ENCODE results near the gene ADAMTS17. TPM values are rescaled to one million over a fixed set of nuclear protein-coding genes. Genes with fewer than 3 reads are reported as not detected.
A peak's percentile ranks its signal among the peaks of the same experiment; 100 is the strongest.

ADAMTS17 gene
- total RNA-seq, 1 donor from 2014 or later = 1.5 TPM

DNA sequence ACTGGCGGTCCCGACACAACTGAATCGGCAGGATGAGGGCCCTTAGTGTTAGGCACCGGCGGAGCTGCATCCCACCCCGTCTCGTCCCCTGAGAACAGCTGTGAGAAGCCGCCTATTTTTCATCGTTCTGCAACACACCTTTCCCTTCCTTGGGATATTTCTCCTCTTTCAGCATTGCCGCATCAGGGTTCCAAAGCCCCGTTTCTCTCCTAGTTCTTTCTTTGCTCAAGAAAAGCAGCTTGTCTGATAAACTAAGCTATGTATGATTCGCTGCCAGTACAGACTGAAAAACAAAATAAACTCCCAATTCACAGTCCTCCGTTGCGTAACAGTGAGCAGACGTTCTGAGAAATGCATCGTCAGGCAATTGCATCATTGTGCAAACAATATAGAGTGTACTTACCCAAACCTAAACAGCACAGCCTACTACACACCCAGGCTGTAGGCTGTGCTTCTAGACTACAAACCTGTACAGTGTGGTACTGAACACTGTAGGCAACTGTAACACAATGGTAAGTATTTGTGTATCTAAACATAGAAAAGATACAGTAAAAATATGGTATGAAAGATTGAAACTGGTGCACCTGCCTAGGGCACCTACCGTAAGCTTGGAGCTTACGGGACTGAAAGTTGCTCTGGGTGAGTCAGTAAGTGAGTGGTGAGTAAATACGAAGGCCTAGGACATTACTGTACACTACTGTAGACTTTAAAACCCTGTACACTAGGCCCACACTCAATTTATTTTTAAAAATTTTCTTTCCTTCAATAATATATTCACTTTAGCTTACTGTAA is 8.9 kb upstream of the ADAMTS17 start:
- peaks cover under 1% of the 10 kb centered on the region for H3K9me3 Mint-ChIP-seq

DNA sequence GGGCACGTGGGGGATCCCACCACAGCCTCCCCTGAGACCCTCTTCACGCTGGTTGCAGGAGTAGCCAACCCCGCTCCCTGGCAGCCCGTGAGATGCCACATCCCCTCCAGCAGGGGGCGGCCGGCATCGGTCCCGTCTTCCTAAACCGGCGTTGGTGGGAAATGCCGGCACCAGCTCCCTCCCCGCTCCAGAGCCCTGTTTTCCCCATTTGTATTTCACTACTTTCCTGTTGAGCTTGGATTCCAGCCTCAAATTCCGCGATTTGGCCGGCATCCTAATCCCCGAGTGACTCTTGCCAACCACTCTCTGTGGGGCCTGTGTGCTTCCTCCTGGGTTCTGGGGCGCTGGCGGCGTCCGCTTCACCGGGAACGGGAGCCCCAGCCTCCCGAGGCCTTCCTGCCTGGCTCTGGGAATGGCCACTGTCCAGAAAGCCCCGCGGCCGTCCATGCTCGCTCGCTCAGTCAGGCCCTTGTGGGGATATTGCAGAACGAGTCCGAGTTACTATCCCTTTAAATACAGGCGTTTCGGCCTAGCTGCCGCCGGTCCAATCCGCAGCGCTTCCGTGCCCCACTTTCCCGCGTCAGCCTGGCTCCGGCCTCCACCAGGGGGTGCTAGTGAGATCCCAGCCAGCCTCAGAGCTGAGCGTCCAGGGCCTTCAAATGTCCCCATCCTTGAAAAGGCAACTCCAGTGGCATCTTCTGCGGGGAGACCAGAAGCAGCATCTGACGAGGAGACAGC is 8.1 kb upstream of the ADAMTS17 start:
- H3K9me3 Mint-ChIP-seq = no peaks in the 10 kb centered on the region
- Histone ChIP-seq H3K4me3 (peak overlapping the region; percentile 73), H2AFZ (replicated peaks) (peak overlapping the region; percentile 99), H4K20me1 (ENCODE audit: low read depth) (no peaks in the 10 kb centered on the region), H3K27me3 (peaks cover 19% of the 10 kb centered on the region), H3K4me2 (peak overlapping the region; percentile 82), H3K9ac (peak overlapping the region; percentile 31), H3F3A (ENCODE audit: low read depth) (no peaks in the 10 kb centered on the region), H3K4me1 (no peaks in the 10 kb centered on the region), H3K9me3 (ENCODE audit: low read depth) (no peaks in the 10 kb centered on the region), H3K36me3 (no peaks in the 10 kb centered on the region), H3K27ac (no peak overlapping the region), H3K79me2 (ENCODE audit: low read depth) (no peaks in the 10 kb centered on the region)
- peak; percentile 89 for DNase-seq (ENCODE audit: low spot score)
- peaks cover 9% of the 10 kb centered on the region for H3K27me3 Mint-ChIP-seq (ENCODE audit: insufficient read depth, low read depth)
- peak overlapping the region; percentile 69 for H3K27ac Mint-ChIP-seq
- TF ChIP-seq, protein P1, sequence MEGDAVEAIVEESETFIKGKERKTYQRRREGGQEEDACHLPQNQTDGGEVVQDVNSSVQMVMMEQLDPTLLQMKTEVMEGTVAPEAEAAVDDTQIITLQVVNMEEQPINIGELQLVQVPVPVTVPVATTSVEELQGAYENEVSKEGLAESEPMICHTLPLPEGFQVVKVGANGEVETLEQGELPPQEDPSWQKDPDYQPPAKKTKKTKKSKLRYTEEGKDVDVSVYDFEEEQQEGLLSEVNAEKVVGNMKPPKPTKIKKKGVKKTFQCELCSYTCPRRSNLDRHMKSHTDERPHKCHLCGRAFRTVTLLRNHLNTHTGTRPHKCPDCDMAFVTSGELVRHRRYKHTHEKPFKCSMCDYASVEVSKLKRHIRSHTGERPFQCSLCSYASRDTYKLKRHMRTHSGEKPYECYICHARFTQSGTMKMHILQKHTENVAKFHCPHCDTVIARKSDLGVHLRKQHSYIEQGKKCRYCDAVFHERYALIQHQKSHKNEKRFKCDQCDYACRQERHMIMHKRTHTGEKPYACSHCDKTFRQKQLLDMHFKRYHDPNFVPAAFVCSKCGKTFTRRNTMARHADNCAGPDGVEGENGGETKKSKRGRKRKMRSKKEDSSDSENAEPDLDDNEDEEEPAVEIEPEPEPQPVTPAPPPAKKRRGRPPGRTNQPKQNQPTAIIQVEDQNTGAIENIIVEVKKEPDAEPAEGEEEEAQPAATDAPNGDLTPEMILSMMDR (IDR thresholded peaks at IDR 0.05) = peak; percentile 73
- TF ChIP-seq EZH2phosphoT487 (IDR thresholded peaks at IDR 0.05) (peak; percentile 47), EZH2 (IDR thresholded peaks at IDR 0.05) (peak; percentile 37)
- no peaks in the 10 kb centered on the region for H3K36me3 Mint-ChIP-seq
- peak overlapping the region; percentile 83 for H3K4me3 Mint-ChIP-seq
- H3K4me1 Mint-ChIP-seq = no peaks in the 10 kb centered on the region

More for the DNA sequence above, 8.9 kb upstream of the ADAMTS17 start:
- no peak for DNase-seq (ENCODE audit: low spot score)
- H3K4me2 ChIP-seq = peak overlapping the region; percentile 82
- Mint-ChIP-seq H3K27me3 (ENCODE audit: insufficient read depth, low read depth) (peaks cover 4% of the 10 kb centered on the region), H3K27ac (no peak overlapping the region), H3K4me1 (no peaks in the 10 kb centered on the region), H3K4me3 (peak overlapping the region; percentile 83), H3K36me3 (no peaks in the 10 kb centered on the region)
- no peaks in the 10 kb centered on the region for H3K9me3 ChIP-seq (ENCODE audit: low read depth)
- no peaks in the 10 kb centered on the region for H3K36me3 ChIP-seq
- no peaks in the 10 kb centered on the region for H3F3A ChIP-seq (ENCODE audit: low read depth)
- no peak overlapping the region for H3K9ac ChIP-seq
- no peak overlapping the region for H3K27ac ChIP-seq
- peak overlapping the region; percentile 99 for H2AFZ ChIP-seq (replicated peaks)
- H3K4me1 ChIP-seq = no peaks in the 10 kb centered on the region
- no peak overlapping the region for H3K4me3 ChIP-seq
- H3K27me3 ChIP-seq = peaks cover 13% of the 10 kb centered on the region
- no peaks in the 10 kb centered on the region for H3K79me2 ChIP-seq (ENCODE audit: low read depth)
- TF ChIP-seq EZH2phosphoT487 (IDR thresholded peaks at IDR 0.05) (no peak), EZH2 (IDR thresholded peaks at IDR 0.05) (no peak)
- TF ChIP-seq, protein P1 (IDR thresholded peaks at IDR 0.05) = no peak
- no peaks in the 10 kb centered on the region for H4K20me1 ChIP-seq (ENCODE audit: low read depth)

DNA sequence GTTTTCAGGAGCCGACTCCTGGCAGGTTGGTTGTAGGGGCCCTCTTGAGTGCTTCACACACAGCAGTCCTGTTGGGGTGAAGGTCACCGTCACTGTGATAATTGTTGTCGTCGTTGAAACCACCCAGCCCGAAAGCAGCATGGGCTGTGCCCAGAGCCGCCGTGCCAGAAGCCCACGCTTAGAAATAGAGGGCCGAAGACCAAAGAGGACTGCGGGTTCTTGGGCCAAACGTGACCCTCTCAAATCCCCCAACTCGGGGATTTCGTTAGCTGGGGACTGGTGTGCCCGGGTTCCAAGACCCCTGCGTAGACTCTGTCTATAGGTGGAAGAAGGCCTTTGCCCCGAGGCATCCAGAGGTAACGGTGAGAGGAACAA is 7.5 kb upstream of the ADAMTS17 start:
- Histone ChIP-seq H3K36me3 (no peaks in the 10 kb centered on the region), H2AFZ (replicated peaks) (peak overlapping the region; percentile 99), H3K4me2 (peak overlapping the region; percentile 82), H3K27me3 (peaks cover 19% of the 10 kb centered on the region), H3K27ac (no peak overlapping the region), H3K9me3 (ENCODE audit: low read depth) (no peaks in the 10 kb centered on the region), H3K4me3 (peak overlapping the region; percentile 73), H3K79me2 (ENCODE audit: low read depth) (no peaks in the 10 kb centered on the region), H3F3A (ENCODE audit: low read depth) (no peaks in the 10 kb centered on the region), H4K20me1 (ENCODE audit: low read depth) (no peaks in the 10 kb centered on the region), H3K9ac (no peak overlapping the region), H3K4me1 (no peaks in the 10 kb centered on the region)
- peaks cover 9% of the 10 kb centered on the region for H3K27me3 Mint-ChIP-seq (ENCODE audit: insufficient read depth, low read depth)
- no peak for TF ChIP-seq EZH2 (IDR thresholded peaks at IDR 0.05)
- TF ChIP-seq EZH2phosphoT487 (IDR thresholded peaks at IDR 0.05) = no peak
- TF ChIP-seq, protein P1 (IDR thresholded peaks at IDR 0.05) = no peak
- no peak for DNase-seq (ENCODE audit: low spot score)
- peak overlapping the region; percentile 23 for H3K4me3 Mint-ChIP-seq
- H3K9me3 Mint-ChIP-seq = no peaks in the 10 kb centered on the region
- no peaks in the 10 kb centered on the region for H3K36me3 Mint-ChIP-seq
- no peaks in the 10 kb centered on the region for H3K4me1 Mint-ChIP-seq
- H3K27ac Mint-ChIP-seq = no peak overlapping the region

Measured in neural progenitor cell (in vitro differentiated cells).